Vein endothelial cell (primary cell): Measurements from ENCODE around the gene PRAMEF4. TPM values are rescaled to one million over a fixed set of nuclear protein-coding genes. Genes with fewer than 3 reads are reported as not detected.

Experiments
- small RNA-seq: library from RNA; depleted of rRNA; stranded (forward); fragments of <200 nt; gene quantifications from one replicate; pipeline ENCODE3, GENCODE V24; 2012
- total RNA-seq: library from RNA; depleted of rRNA; stranded (reverse); fragments of >200 nt; gene quantifications from 2 replicates; pipeline ENCODE4 v1.2.3, GENCODE V29; 2012

PRAMEF4 gene
- not detected in 2 replicates for total RNA-seq

GRCh38 chr1:12886101-12886500 lies at the start of gene PRAMEF4:
Gene PRAMEF4, minus strand, starts transcription at chr1:12886201. Its CDS starts 2,807 bp downstream, at chr1:12883394.

GRCh38 chr1:12916310-12916709 lies 30.3 kb upstream of the PRAMEF4 start, which contains the start of gene PRAMEF7:
Gene PRAMEF7, plus strand, starts transcription at chr1:12916610. Its CDS starts 1,083 bp downstream, at chr1:12917693.

GRCh38 chr1:12898170-12898569 lies 12.2 kb upstream of the PRAMEF4 start, which contains the start of gene PRAMEF10:
Gene PRAMEF10, minus strand, starts transcription at chr1:12898270. Its CDS starts 2,423 bp downstream, at chr1:12895847.

GRCh38 chr1:12856786-12857185 lies 29.2 kb downstream of the PRAMEF4 start, which contains the start of gene PRAMEF2:
Gene PRAMEF2, plus strand, starts transcription at chr1:12857086. Its CDS starts 1,924 bp downstream, at chr1:12859010.

GRCh38 chr1:12848620-12849019 lies 37.4 kb downstream of the PRAMEF4 start, which contains the start of gene HNRNPCL1:
Gene HNRNPCL1, minus strand, starts transcription at chr1:12848720. Its CDS starts 431 bp downstream, at chr1:12848289.

GRCh38 chr1:12831310-12831709 lies 54.7 kb downstream of the PRAMEF4 start, which contains the start of gene PRAMEF11:
Gene PRAMEF11, minus strand, starts transcription at chr1:12831410. Its CDS starts 2,621 bp downstream, at chr1:12828789.

Small RNA genes within 50 kb of the gene (small RNA-seq; reads per million reads assigned to genes)
- not detected for gene RNU6-1072P

Other genes starting within 250 kb of the PRAMEF4 start
- gene AADACL4, start 242.1 kb downstream of the PRAMEF4 start, total RNA-seq, result not detected in 2 replicates
- gene AADACL3, start 170.1 kb downstream of the PRAMEF4 start, total RNA-seq, result not detected in 2 replicates
- not detected in 2 replicates for gene CFAP107, start 140.0 kb downstream of the PRAMEF4 start, total RNA-seq
- gene PRAMEF12, start 112.5 kb downstream of the PRAMEF4 start, total RNA-seq, result not detected in 2 replicates
- not detected in 2 replicates for gene PRAMEF1, start 94.8 kb downstream of the PRAMEF4 start, total RNA-seq
- not detected in 2 replicates for gene PRAMEF11, start 54.8 kb downstream of the PRAMEF4 start, total RNA-seq
- not detected in 2 replicates for gene HNRNPCL1, start 37.5 kb downstream of the PRAMEF4 start, total RNA-seq
- not detected in 2 replicates for gene PRAMEF2, start 29.1 kb downstream of the PRAMEF4 start, total RNA-seq
- gene PRAMEF10, start 12.1 kb upstream of the PRAMEF4 start, total RNA-seq, result not detected in 2 replicates
- gene PRAMEF7, start 30.4 kb upstream of the PRAMEF4 start, total RNA-seq, result not detected in 2 replicates
- not detected in 2 replicates for gene PRAMEF6, start 61.4 kb upstream of the PRAMEF4 start, total RNA-seq
- gene PRAMEF27, start 170.4 kb upstream of the PRAMEF4 start, total RNA-seq, result not detected in 2 replicates
- not detected in 2 replicates for gene HNRNPCL3, start 174.6 kb upstream of the PRAMEF4 start, total RNA-seq
- not detected in 2 replicates for gene PRAMEF25, start 184.6 kb upstream of the PRAMEF4 start, total RNA-seq
- gene HNRNPCL2, start 230.7 kb upstream of the PRAMEF4 start, total RNA-seq, result not detected in 2 replicates